CD4-positive, alpha-beta T cell treated with Interleukin-4 for 4 hours (primary cell): ENCODE data around the gene TYK2.
"Not testable (repeated sequence)": the region's sequence is repeated elsewhere in the genome, so short reads cannot be mapped to it uniquely, and the experiment has no call there.

Experiments
- DNase-seq: peaks from one replicate; pipeline ENCODE4 v3.0.0-alpha.2; 2020

TYK2 gene

DNA sequence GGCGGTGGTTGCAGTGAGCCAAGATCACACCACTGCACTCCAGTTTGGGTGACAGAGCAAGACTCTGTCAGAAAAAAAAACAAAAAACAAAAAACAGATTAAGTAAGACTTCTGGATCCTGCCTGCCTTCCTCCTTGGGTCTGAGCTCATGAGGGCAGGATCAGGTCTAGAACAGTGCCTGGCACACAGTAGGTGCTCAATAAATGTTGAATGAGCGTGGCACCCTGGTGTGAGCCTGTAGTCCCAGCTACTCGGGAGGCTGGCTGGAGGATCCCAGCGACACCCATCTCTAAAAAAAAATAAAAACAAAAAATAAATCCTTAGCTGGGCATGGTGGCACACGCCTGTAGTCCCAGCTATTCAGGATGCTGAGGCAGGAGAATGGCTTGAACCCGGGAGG is 25.8 kb upstream of the TYK2 start:
- DNase-seq: no peak

DNA sequence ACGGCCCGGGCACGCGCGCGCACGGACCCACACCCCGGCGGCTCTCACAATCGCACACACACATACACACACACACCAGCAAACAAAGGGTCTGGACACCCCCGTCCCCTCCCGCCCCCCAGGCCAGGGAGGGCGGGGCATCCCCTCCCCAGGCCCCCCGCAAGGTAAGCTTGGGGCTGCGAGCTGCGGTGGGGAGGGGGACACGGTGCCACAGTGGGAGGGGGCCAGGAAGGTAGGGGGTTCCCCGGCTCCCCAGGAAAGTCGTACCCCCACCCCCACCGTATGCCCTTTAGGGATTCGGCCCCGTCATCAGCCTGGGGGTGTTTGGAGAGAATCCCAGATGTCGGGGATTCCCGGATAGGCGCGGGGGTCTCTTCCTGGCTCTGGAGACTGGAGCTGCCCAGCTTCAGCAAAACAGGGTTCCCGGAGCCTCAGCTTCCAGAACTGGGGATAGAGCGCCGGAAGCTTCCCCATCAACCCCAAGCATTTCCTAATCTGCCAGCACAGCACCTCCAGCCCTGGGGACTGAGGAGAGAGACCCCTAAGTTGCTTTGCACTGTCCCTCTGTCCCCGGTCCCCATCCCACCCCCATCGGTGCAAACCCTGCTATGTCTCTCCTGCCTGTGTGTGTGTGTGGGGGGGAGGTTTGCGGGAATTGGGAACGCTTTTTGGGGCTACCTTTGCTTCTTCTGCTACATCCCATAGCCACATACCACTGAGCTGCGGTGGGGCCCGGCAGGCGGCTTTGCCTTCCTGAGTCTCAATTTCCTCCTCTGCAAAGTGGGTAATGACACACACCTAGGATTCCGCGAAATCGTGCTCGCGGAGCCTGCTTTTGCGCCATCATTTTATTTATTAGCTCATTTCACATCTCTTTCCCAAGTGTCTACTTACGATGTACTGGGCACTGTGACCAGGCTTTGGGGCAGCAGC is 24.8 kb upstream of the TYK2 start:
- peak; percentile 53 for DNase-seq

DNA sequence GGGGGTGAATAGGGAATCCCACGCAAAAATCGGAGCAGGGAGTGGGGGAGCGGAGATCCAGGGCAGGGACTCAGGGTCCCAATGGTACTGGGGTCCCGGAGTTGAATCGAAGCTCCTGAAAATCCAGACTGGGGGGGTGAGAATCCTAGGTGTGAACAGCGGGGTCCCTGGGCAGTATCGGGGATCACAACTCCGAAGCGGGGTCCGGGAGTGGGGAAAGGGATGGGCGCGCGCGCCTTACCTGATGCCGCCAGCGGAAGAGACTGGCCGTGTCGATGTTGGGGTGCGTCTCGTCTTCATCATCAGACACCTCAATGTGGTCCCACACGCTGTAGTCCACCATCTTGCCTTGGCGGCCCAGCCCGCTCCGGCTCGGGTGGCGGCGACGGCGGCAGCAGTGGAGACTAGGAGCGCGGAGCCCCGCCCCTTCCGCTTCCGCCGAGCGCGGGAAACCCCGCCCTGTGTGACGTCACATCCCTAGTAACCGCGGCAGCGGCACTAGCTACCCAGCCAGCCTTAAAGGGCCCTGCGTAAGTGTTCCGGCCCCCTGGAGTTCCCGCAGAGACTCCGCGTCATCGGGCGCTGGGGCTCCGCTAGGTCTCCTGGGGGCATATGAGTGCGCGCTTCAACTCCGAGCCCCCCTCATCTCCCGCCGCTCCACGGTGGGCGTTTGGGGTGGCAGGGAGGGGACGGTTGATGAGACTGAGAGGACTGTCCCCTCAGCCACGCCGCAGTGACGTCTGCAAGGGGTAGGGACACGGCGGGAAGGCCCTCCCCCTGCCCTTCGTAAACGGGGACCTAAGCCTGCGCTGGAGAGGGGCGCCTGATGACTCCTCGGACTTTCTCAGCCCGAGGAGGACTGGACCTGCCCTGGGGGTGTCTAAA is 23.0 kb upstream of the TYK2 start, which contains the start of gene CDC37:
TSS of gene CDC37 (minus strand) at position 406 of the 885 bp plus-strand sequence. CDS start at position 343, 63 bp downstream.
- peak; percentile 96 for DNase-seq

DNA sequence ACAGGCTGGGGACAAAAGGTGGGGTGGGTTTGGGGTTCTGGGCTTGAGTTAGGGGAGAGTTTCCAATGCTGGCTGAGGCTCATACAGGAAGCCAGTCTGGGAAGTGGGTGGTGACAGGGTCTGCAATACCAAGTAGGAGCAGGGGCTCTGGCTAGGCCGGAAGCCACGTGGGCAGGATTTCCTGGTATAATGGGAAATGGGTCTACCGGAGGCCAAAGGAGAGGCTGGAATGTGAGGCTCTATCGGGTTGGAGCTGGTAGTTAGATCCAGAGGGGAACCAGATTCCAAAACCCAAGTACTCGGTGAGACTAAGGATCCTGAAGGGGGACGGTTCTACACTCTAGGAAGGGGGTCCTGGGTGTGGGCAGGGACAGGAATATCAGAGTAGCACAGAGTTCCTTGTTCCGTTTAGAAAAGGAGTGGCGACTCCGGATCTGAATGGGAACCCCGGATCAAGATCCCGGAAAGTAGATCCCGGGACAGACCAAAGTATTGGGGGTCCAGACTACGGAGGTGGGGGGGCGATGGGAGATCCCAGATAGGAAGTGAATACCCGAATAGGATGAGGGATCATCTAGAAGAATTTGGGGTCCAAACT is 22.2 kb upstream of the TYK2 start:
- no peak for DNase-seq

DNA sequence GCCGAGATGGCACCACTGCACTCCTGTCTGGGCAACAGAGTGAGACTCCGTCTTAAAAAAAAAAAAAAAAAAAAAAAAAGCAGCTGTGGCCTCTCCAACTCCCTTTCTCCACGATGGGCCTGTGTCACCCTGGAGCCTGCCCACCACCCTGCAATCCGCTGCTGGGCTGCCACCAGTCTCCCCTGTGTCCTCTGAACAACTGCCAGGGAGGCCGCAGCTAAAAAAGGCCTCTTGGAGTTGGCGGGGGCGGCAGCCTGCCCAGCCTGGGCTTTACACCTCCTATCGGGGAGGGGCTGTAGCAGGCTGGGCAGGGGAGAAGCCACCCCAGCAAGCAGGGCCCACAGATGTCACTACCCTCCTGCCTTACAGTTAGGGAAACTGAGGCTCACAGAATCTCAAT is 19.5 kb upstream of the TYK2 start:
- DNase-seq: no peak

DNA sequence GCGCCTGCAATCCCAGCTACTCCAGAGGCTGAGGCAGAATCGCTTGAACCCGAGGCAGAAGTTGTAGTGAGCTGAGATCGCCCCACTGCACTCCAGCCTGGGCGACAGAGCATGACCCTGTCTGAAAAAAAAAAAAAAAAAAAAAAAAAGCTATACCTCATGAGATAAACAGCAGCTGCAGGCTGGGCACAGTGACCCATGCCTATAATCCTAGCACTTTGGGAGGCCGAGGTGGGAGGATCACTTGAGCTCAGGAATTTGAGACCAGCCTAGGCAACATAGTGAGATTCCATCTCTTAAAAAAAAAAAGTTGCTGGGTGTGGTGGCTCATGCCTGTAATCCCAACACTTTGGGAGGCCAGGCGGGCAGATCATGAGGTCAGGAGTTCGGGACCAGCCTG is 19.0 kb upstream of the TYK2 start:
- DNase-seq: not testable (repeated sequence)

DNA sequence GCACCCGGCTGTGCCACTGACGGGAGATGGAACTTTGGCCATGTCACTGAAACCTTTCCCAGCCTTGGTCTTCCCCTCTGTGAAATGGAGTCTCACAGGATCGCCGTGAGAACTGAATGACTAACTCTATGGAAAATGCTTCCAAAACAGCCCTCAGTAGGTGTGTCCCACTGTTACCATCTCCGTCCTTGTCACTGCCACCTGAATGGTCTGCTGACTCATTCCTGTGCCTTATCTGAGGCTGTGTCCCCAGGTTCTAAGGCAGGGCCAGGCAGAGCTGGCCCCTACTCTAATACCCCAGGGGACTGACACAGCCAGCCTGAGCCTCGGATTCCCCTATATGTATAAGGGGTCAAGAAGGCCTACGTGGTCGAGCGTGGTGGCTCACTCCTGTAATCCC is 18.4 kb upstream of the TYK2 start:
- DNase-seq: no peak

DNA sequence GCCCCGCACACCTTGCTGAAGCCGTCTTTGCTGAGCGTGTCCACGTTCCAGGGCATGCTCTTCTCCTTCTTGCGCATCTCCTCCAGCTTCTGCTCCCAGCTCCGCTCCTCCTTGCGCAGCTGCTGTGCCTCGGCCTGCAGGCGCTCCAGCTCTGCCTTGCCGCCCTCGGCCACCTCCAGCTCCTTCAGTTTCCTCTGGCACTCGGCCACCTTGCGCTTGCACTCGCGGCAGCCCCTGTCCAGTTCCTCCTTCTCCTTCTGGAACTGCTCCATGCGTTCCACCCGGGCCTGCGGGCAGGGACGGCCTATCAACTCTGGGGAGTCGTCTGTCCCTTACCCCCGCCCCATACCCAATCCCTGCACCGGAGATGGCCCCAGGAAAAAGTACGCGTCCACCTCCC is 15.5 kb upstream of the TYK2 start:
- DNase-seq: no peak

DNA sequence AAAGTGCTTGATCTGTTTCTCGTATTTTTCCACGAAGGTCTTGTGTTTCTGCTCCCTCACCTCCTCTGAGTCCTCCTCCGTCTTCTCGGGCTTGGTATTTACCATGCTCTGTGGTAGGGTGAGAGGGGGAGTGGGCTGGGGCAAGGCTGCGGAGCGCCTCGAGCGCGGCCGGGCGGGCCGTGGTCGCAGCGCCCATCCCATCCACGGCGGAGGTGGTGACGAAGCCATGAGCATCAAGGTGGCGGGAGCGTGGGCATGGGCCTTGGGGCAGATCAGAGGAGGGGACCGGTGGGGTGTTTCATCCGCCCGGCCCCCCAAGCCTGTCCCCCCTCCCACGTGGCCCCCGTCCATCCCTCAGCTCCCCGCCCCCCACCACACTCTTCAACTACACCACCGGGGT is 15.1 kb upstream of the TYK2 start:
- no peak for DNase-seq

DNA sequence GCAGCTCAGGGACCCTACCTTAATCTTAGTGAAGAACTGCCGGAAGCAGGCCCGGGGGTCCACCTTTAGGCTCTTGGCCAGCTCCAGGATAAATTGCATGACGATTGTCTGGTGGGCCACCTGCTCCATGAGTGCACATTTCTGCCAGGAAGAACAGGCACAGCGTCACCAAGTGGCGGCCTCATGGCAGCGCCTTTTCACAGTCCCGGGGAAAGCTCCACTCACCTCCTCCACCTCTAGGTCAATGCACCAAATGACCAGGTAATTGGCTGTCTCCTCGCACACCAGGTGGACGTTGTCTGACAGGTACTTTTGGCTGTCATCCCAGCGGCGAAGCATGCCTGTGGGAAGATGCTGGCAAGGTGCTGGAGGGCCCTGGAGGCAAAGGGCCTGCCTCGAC is 14.6 kb upstream of the TYK2 start:
- no peak for DNase-seq

DNA sequence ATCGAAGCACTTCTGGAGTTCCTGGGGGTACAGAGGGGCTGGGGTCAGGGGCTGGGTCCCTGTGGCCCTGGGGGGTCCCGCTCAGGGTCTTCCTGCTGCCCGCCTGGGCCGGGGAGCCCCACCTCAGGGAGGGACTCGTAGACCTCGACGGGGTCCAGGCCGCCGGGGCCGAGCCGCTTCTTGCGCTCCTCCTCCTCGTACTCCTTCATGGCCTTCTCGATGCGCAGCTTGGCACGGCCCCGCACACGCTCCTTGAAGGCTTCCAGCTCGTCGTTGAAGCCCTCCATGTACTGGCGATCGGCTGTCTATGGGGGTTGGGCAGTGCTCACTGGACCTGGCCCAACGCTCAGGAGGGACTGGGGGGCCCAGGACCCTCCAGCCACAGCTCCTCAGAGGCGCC is 12.8 kb upstream of the TYK2 start:
- DNase-seq: no peak

DNA sequence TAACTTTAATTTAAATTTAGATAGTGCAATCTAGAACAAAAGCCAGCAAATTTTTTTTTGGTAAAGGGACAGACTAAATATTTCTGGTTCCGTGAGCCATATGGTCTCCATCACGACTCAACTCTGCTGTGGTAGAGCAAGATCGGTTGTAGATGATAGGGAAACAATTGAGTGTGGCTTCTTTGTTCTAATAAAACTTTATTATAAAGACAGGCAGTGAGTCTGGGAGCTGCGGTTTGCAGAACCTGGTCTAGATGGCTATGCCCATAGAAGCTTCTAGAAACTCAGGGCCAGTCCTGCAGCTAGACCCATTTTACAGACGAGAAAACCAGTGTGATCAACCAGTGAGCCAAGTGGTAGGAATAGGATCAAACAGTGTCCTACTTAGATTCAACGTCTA is 11.7 kb upstream of the TYK2 start:
- no peak for DNase-seq

DNA sequence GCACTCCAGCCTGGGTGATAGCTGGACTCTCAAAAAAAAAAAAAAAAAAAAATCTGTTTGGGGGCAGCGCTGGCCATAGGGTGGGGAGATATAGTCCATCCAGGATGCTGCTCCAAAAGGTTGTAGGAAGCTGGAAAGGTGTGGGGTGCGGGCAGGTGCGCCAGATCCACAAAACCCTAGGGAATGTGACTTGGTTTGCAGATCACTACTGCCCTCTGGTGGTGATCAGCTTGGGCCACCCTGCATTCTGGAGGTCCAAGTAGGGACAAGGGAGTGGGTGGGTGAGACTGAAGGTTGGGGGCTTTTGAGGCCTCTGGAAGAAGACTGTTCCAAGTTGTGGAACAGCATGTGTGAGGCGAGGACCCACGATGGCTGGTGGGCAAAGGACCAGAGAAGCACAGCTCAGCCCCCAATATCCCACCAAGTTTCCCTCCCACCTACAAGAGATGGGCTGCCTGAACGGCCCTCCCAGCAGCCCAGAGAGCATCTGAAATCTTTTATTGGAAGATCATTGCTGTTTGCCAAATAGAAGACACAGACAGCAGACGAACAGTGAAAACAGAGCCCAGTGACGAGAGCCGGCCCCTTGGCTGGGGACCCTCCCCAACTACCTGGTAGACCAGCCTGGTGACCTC is 10.4 kb upstream of the TYK2 start:
- peak; percentile 60 for DNase-seq

DNA sequence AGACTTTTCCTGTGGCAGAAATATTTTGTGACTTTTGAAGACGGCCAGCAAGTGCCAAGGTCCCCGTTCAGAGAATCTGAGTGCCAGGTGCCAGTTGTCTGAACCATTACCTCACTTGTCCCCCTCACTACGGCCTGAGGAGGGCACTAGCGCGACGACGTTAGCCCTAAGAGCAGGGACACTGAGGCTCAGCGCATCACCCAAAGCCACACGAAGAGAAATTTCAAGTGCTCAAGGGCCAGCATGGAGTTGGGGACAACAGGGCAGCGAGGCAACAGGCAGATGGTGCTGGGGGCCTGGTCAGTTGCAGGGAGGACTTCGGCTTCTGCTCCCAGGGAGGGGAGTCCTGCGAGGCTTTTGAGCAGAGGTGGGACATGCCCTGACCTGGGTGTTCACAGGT is 9.5 kb upstream of the TYK2 start:
- DNase-seq: no peak

DNA sequence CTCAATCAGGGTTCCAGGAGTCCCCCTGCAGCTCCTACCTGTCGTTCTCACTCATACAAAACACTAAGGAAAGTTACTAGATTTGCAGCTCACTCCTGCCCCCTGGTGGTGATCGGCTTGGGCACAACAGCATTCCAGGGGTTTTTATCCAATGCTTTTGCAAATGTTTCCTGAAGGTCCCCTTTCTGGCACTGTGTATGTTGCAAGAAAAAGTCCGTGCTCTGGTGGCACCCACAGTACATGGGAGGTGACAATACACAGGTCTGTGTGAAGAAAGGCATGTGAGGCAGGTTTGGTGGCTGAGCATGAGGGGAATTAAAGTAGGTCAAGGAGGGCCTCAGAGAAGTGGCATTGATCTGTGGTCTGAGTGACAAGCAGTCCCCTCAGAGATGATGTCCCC is 8.6 kb upstream of the TYK2 start:
- DNase-seq: peak; percentile 77

DNA sequence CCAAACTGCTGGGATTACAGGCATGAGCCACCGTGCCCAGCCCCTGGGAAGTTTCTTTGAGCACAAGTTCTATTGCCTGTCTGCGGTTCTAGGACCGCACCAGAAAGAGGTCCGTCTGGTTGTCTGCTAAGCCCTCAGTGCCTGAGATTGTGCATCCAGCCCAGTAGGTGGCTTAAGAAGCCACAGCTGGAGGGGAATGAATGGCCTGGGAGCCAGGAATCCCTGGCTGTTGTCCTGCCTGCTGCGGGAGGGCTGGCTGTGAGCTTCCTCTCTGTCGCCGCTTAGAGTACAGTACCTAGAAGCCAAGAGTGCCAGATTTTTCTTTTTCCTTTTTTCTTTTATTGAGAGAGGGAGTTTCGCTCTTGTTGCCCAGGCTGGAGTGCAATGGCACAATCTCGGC is 4.2 kb upstream of the TYK2 start:
- no peak for DNase-seq

DNA sequence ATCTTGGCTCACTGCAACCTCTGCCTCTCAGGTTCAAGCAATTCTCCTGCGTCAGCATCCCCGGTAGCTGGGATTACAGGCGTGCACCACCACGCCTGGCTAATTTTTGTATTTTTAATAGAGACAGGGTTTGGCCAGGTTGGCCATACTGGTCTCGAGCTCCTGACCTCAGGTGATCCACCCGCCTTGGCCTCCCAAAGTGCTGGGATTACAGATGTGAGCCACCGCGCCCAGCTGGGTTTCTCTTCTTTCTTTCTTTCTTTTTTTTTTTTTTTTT is 2.8 kb upstream of the TYK2 start:
- not testable (repeated sequence) for DNase-seq

DNA sequence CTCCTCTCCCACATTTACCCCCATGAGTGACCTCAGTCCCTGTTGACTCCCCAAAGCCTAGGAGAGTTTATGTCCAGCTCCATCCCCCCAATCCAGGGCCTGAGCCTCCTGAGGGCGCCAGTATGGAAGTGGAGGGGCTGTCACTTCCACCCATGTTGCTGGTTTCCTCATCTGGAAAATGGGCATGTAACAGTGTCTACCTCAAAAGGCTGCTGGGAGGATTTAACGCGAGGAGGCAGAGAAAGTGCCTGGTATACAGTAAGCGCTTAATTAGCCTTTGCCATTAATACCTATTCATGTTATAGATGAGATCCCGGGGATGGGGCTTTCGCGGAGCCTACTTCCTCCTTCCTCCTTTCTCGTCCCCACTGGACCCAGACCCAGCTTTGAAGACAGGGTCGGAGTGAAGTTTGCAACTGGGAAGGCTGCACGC is 476 bp downstream of the TYK2 start:
- no peak for DNase-seq

DNA sequence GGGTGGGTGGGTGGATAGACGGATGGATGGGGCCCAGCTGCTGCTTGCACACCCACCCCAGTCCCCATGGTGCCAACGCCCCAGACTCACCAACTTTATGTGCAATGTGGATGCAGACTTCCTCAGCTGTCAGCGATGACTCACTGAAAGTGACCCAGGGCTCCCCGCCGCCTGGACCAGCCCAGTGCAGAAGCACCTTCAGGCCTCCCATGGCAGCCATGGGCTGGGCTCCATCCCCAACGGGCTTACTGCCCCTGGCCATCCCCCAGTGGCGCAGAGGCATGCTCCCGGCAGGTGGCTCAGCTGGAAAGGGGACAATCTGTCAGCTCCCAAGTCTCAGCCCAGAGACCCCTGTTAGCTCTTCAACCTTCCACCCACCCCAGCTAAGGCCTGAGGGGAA is 2.2 kb downstream of the TYK2 start:
- DNase-seq: no peak

DNA sequence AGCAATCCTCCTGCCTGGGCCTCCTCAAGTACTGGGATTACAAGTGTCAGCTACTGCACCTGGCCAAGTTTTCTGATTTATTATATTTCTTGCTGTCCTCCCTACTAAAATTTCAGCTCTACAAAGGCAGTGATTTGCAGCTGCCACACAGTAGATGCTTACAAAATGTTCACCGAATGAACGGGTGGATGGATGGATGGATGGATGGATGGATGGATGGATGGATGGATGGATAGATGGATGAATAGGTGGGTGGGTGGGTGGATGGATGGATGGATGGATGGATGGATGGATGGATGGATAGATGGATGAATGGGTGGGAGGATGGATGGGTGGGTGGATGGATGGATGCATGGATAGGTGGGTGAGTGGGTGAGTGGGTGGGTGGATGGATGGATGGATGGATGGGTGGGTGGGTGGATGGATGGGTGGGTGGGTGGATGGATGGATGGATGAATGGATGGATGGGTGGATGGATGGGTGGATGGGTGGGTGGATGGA is 3.2 kb downstream of the TYK2 start:
- not testable (repeated sequence) for DNase-seq

DNA sequence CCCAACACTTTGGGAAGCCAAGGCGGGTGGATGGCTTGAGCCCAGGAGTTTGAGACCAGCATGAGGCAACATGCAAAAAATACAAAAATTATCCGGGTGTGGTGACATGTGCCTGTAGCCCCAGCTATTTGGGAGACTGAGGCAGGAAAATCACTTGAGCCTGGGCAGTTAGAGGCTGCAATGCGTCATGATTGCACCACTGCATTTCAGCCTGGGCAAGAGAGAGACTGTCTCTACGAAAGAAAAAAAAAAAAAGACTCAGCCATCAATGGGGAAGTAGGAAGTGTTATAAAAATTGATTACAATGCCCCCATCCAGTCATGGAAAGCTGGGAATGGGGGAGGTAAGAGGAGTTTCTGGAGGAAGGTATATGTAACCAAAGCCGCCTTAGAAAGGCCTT is 5.4 kb downstream of the TYK2 start:
- DNase-seq: no peak

DNA sequence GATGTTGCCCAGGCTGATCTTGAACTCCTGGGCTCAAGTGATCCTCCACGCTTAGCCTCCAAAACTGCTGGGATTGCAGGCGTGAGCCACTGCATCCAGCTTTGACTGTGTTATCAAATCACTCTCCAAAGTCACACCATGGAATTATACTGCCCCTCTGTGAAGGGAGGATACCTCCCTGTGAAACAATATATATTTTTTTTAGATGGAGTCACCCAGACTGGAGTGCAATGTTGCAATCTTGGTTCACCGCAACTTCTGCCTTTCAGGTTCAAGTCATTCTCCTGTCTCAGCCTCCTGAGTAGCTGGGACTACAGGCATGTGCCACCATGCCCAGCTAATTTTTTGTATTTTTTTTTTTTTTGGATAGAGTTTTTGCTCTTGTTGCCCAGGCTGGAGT is 7.7 kb downstream of the TYK2 start:
- DNase-seq: no peak
